CD4-positive, alpha-beta T cell (primary cell): ENCODE data around the gene HSD11B2. TPM values are rescaled to one million over a fixed set of nuclear protein-coding genes. Genes with fewer than 3 reads are reported as not detected.

ENCODE experiments used
- ATAC-seq: fragments of 200-7000 bp; cut with Tn5 transposase; one replicate; pipeline ENCODE4 v1.10.0; 2022; ENCODE audit warnings: mild to moderate bottlenecking; ENCODE audit not compliant: poor library complexity
- CTCF ChIA-PET: fragments of 350-600 bp; sonication (Branson Sonifier 250); formaldehyde crosslinking; loops from one replicate; lab custom pipeline; 2021; ENCODE audit warnings: antibody characterized with exemption, inconsistent platforms; lab: Charles Lee
- POLR2A ChIA-PET: fragments of 350-600 bp; sonication (Branson Sonifier 250); formaldehyde crosslinking; loops from one replicate; lab custom pipeline; 2021; ENCODE audit warnings: antibody characterized with exemption, inconsistent platforms; lab: Charles Lee
- DNase-seq, 14 experiments: peaks; one replicate each; pipeline ENCODE4 v3.0.0-alpha.2; 2013 to 2020; ENCODE audit warnings: mixed read lengths in 2 of 14
- H3K27ac ChIP-seq, 2 donors: one replicate each; pipeline versions ENCODE4 v1.5.1 to v1.7.0; 2013; ENCODE audit warnings: low read length in 2 of 2, low read depth in 1 of 2, mild to moderate bottlenecking in 1 of 2
- H3K27me3 ChIP-seq, 2 experiments: 1 replicate in 1 of 2; 2 replicates in 1 of 2; pipeline versions ENCODE4 v1.6.1 to v1.7.0; 2013; ENCODE audit warnings: low read length in 2 of 2, control low read depth in 1 of 2, mild to moderate bottlenecking in 1 of 2, moderate library complexity in 1 of 2; ENCODE audit not compliant: insufficient read depth in 2 of 2, control insufficient read depth in 1 of 2
- H3K36me3 ChIP-seq: one replicate; pipeline ENCODE4 v1.6.1; 2013; ENCODE audit warnings: low read length, control low read depth; ENCODE audit not compliant: insufficient read depth
- H3K4me1 ChIP-seq: one replicate; pipeline ENCODE4 v1.6.1; 2013; ENCODE audit warnings: low read length, control low read depth; ENCODE audit not compliant: insufficient read depth
- H3K4me3 ChIP-seq: one replicate; pipeline ENCODE4 v1.5.1; 2013; ENCODE audit warnings: mild to moderate bottlenecking, low read length, moderate library complexity
- H3K9me3 ChIP-seq, 2 experiments: 1 replicate in 1 of 2; 2 replicates in 1 of 2; pipeline versions ENCODE4 v1.6.1 to v1.7.0; 2013; ENCODE audit warnings: low read length in 2 of 2, mild to moderate bottlenecking in 2 of 2, control low read depth in 1 of 2, moderate library complexity in 1 of 2; ENCODE audit not compliant: control insufficient read depth in 1 of 2, insufficient read depth in 1 of 2
- H3K27ac Mint-ChIP-seq: one replicate; pipeline ENCODE4 v1.8.0; 2020; ENCODE audit warnings: mixed read lengths
- H3K27me3 Mint-ChIP-seq: one replicate; pipeline ENCODE4 v1.8.0; 2021; ENCODE audit warnings: mixed read lengths
- H3K36me3 Mint-ChIP-seq: one replicate; pipeline ENCODE4 v1.8.0; 2021; ENCODE audit warnings: low read depth, mixed read lengths
- H3K4me1 Mint-ChIP-seq: one replicate; pipeline ENCODE4 v1.8.0; 2021; ENCODE audit warnings: low read depth, mixed read lengths
- H3K4me3 Mint-ChIP-seq: one replicate; pipeline ENCODE4 v1.8.0; 2020; ENCODE audit warnings: mild to moderate bottlenecking, mixed read lengths
- H3K9me3 Mint-ChIP-seq: one replicate; pipeline ENCODE4 v1.8.0; 2020; ENCODE audit warnings: mixed read lengths
- intact Hi-C, 2 experiments: fragments of 100-400 bp; cut with DNase I in 1 of 2; cut with micrococcal nuclease in 1 of 2; formaldehyde crosslinking; loops; one replicate each; pipeline versions ENCODE4 v1.15.1 to v1.9.0; 2023 to 2025; cut with DNase I, micrococcal nuclease
- total RNA-seq, 174 experiments: library from RNA in 2 of 174; stranded (reverse) in 2 of 174; gene quantifications; one replicate each; pipeline ENCODE4 v1.2.3 and lab custom pipeline; 2021 to 2026
- TF ChIP-seq, protein P1 (sequence below): fragments of 200-600 bp; IDR thresholded peaks from one replicate; pipeline ENCODE4 v1.8.0; 2022; ENCODE audit warnings: antibody characterized with exemption, mild to moderate bottlenecking

The HSD11B2 gene
- total RNA-seq, 2 experiments from 2014 or later, result not detected

DNA sequence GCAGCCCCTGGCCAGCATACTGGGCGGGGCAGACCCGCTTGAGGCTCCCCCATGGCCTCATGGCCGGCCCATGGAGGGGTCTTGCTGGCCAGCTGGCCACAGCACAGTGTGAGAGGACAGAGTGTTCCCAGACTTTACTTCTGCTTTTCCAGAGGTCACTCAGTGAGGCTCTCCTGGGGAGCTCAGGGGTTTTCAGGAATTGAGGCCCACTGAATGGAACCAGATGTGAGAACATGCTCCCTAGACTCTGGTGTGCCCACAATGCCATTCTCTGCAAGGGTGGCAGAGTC, 28.9 kb downstream of the HSD11B2 start:
- Histone ChIP-seq H3K9me3 (no peaks in the 10 kb centered on the region), H3K4me1 (peaks cover 17% of the 10 kb centered on the region), H3K27me3 (no peaks in the 10 kb centered on the region), H3K4me3 (no peak overlapping the region), H3K27ac (no peak overlapping the region), H3K36me3 (peaks cover 46% of the 10 kb centered on the region)
- ATAC-seq (no peak), DNase-seq (no peak)
- peaks cover 35% of the 10 kb centered on the region for H3K4me1 Mint-ChIP-seq
- H3K9me3 Mint-ChIP-seq, result no peaks in the 10 kb centered on the region
- peaks cover 11% of the 10 kb centered on the region for H3K36me3 Mint-ChIP-seq
- TF ChIP-seq, protein P1, sequence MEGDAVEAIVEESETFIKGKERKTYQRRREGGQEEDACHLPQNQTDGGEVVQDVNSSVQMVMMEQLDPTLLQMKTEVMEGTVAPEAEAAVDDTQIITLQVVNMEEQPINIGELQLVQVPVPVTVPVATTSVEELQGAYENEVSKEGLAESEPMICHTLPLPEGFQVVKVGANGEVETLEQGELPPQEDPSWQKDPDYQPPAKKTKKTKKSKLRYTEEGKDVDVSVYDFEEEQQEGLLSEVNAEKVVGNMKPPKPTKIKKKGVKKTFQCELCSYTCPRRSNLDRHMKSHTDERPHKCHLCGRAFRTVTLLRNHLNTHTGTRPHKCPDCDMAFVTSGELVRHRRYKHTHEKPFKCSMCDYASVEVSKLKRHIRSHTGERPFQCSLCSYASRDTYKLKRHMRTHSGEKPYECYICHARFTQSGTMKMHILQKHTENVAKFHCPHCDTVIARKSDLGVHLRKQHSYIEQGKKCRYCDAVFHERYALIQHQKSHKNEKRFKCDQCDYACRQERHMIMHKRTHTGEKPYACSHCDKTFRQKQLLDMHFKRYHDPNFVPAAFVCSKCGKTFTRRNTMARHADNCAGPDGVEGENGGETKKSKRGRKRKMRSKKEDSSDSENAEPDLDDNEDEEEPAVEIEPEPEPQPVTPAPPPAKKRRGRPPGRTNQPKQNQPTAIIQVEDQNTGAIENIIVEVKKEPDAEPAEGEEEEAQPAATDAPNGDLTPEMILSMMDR, result no peak
- intact Hi-C loops, result loop anchor here (10.0 kb wide), 2 partner anchors 195 to 315 kb away; no protein-coding TSS in a partner anchor
- CTCF ChIA-PET, result no interaction called here
- no peak overlapping the region for H3K4me3 Mint-ChIP-seq
- no peaks in the 10 kb centered on the region for H3K27me3 Mint-ChIP-seq
- POLR2A ChIA-PET, result no interaction called here
- no peak overlapping the region for H3K27ac Mint-ChIP-seq

DNA sequence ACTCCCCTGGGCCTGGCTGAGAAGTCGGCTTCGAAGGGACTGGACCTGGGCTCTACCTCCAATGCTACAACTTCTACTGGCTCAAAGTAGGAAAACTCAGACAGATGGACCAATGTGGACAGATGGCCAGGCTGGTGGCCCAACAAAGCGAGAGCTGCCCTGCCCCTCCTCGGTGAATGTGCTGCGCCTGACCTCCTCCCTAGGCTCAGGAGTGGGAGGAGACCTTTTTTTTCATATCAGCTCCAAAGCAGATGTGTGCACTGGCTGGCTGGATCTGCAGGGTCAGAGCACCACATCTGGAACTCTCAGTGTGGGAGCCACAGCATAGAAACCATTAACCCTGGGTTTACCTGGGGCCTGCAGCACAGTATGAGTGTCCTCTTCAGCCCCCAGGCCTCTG, 29.2 kb downstream of the HSD11B2 start:
- CTCF ChIA-PET, result no interaction called here
- intact Hi-C loops, result loop anchor here in 1 of 2 experiments (10.0 kb wide), 1 partner anchor 195 kb away; no protein-coding TSS in a partner anchor

DNA sequence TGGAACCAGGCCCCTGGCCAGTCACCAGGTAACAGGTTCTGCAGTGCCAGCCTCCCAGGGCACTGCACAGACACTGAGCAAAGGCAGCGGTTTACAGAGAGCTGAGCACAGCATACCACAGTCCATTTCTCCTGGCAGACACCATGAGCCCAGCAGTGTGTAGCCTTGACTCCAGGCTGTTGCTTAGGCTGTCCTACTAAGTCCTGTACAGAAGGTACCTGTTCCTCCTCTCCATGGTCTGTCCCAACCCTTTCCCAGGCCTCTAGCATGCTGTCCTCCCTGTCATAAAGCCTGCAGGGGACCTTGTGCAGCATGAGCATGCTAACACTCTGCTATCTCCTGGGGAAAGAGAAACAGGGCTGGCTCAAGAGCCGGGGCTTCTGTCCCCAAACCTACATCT, 30.0 kb downstream of the HSD11B2 start:
- no peak overlapping the region for H3K27ac ChIP-seq
- TF ChIP-seq, protein P1, result no peak
- H3K36me3 Mint-ChIP-seq, result peaks cover 4% of the 10 kb centered on the region
- peaks cover 41% of the 10 kb centered on the region for H3K4me1 Mint-ChIP-seq
- H3K9me3 Mint-ChIP-seq, result no peaks in the 10 kb centered on the region
- no peaks in the 10 kb centered on the region for H3K27me3 Mint-ChIP-seq
- H3K4me1 ChIP-seq, result peaks cover 27% of the 10 kb centered on the region
- H3K4me3 Mint-ChIP-seq, result no peak overlapping the region
- POLR2A ChIA-PET, result no interaction called here
- intact Hi-C loops, result loop anchor here in 1 of 2 experiments (10.0 kb wide), 1 partner anchor 196 kb away; no protein-coding TSS in a partner anchor
- H3K4me3 ChIP-seq, result no peak overlapping the region
- ATAC-seq, result no peak
- H3K9me3 ChIP-seq, result no peaks in the 10 kb centered on the region
- no peak overlapping the region for H3K27ac Mint-ChIP-seq
- no peaks in the 10 kb centered on the region for H3K27me3 ChIP-seq
- H3K36me3 ChIP-seq, result peaks cover 48% of the 10 kb centered on the region
- CTCF ChIA-PET, result no interaction called here
- no peak for DNase-seq

More for the DNA sequence above, 29.2 kb downstream of the HSD11B2 start:
- ATAC-seq (no peak), DNase-seq (no peak)
- Mint-ChIP-seq H3K9me3 (no peaks in the 10 kb centered on the region), H3K27me3 (no peaks in the 10 kb centered on the region), H3K4me1 (peaks cover 35% of the 10 kb centered on the region), H3K27ac (no peak overlapping the region), H3K4me3 (no peak overlapping the region), H3K36me3 (peaks cover 9% of the 10 kb centered on the region)
- peaks cover 46% of the 10 kb centered on the region for H3K36me3 ChIP-seq
- peaks cover 20% of the 10 kb centered on the region for H3K4me1 ChIP-seq
- no peak overlapping the region for H3K4me3 ChIP-seq
- POLR2A ChIA-PET, result no interaction called here
- no peaks in the 10 kb centered on the region for H3K9me3 ChIP-seq
- TF ChIP-seq, protein P1, result no peak
- no peak overlapping the region for H3K27ac ChIP-seq
- H3K27me3 ChIP-seq, result no peaks in the 10 kb centered on the region
